PC-3 (cell line): ENCODE data around the gene ETV3. TPM values are rescaled to one million over a fixed set of nuclear protein-coding genes. Genes with fewer than 3 reads are reported as not detected.

Source experiments
- ATAC-seq: fragments of 200-7000 bp; cut with Tn5 transposase; 2 replicates; pipeline ENCODE4 v1.9.1; 2020; ENCODE audit warnings: mild to moderate bottlenecking, moderate library complexity
- BruUV-seq: library from RNA; stranded (reverse); fragments of 400-500 nt; replicated peaks from 2 replicates; lab custom pipeline; 2021; lab: Mats Ljungman, UMichigan
- CTCF ChIA-PET: fragments of 300-600 bp; sonication (Branson Sonifier 250); formaldehyde crosslinking; loops from one replicate; lab custom pipeline; 2022; ENCODE audit warnings: antibody characterized with exemption; lab: Charles Lee
- POLR2A ChIA-PET: fragments of 300-600 bp; sonication (Branson Sonifier 250); formaldehyde crosslinking; loops from one replicate; lab custom pipeline; 2022; ENCODE audit warnings: antibody characterized with exemption; ENCODE audit not compliant: unreplicated experiment; lab: Charles Lee
- DNase-seq: peaks from one replicate; pipeline ENCODE4 v3.0.0-alpha.2; 2015
- H2AFZ ChIP-seq: fragments of 300-600 bp; sonication (generic); 2 replicates; pipeline ENCODE4 v1.6.0; 2016; ENCODE audit warnings: antibody characterized with exemption, low read length
- H3F3A ChIP-seq: fragments of 300-600 bp; sonication (generic); one replicate; pipeline ENCODE4 v1.6.0; 2017; ENCODE audit warnings: antibody characterized with exemption, low read length, control low read depth, mild to moderate bottlenecking; ENCODE audit not compliant: unreplicated experiment
- H3K27ac ChIP-seq: fragments of 300-600 bp; sonication (generic); 2 replicates; pipeline ENCODE4 v1.5.1; 2016; ENCODE audit warnings: mild to moderate bottlenecking, low read length
- H3K27me3 ChIP-seq: fragments of 300-600 bp; sonication (generic); 2 replicates; pipeline ENCODE4 v1.6.1; 2016; ENCODE audit warnings: low read length, mixed read lengths
- H3K36me3 ChIP-seq: fragments of 300-600 bp; sonication (generic); 2 replicates; pipeline ENCODE4 v1.6.1; 2016; ENCODE audit warnings: low read depth, mixed run types, low read length, mixed read lengths
- H3K4me1 ChIP-seq: fragments of 300-600 bp; sonication (generic); 2 replicates; pipeline ENCODE4 v1.5.1; 2016; ENCODE audit warnings: low read length; ENCODE audit not compliant: insufficient read depth
- H3K4me2 ChIP-seq: fragments of 300-600 bp; sonication (generic); 2 replicates; pipeline ENCODE4 v1.6.0; 2016; ENCODE audit warnings: low read length
- H3K4me3 ChIP-seq: fragments of 300-600 bp; sonication (generic); 2 replicates; pipeline ENCODE4 v1.5.1; 2016; ENCODE audit warnings: mild to moderate bottlenecking, low read length, mixed read lengths
- H3K79me2 ChIP-seq: fragments of 300-600 bp; sonication (generic); 2 replicates; pipeline ENCODE4 v1.6.1; 2017; ENCODE audit warnings: low read length, mixed read lengths
- H3K9ac ChIP-seq: fragments of 300-600 bp; sonication (generic); 2 replicates; pipeline ENCODE4 v1.6.0; 2016; ENCODE audit warnings: mild to moderate bottlenecking, low read length
- H3K9me2 ChIP-seq: fragments of 300-600 bp; sonication (generic); replicated peaks from 2 replicates; pipeline ENCODE4 v1.6.1; 2016; ENCODE audit warnings: mixed run types, low read length, mixed read lengths
- H3K9me3 ChIP-seq: fragments of 300-600 bp; sonication (generic); 2 replicates; pipeline ENCODE4 v1.6.1; 2016; ENCODE audit warnings: low read length, mixed read lengths
- H4K20me1 ChIP-seq: fragments of 300-600 bp; sonication (generic); 2 replicates; pipeline ENCODE4 v1.6.1; 2016; ENCODE audit warnings: low read length, mixed read lengths
- EZH2 ChIP-seq: fragments of 300-600 bp; sonication (generic); IDR thresholded peaks from one replicate; pipeline ENCODE4 v1.6.1; 2017; ENCODE audit warnings: antibody characterized with exemption, mild to moderate bottlenecking, low read length; ENCODE audit not compliant: unreplicated experiment
- EZH2phosphoT487 ChIP-seq: fragments of 300-600 bp; sonication (generic); IDR thresholded peaks from 2 replicates; pipeline ENCODE4 v1.6.1; 2018; ENCODE audit warnings: mild to moderate bottlenecking, antibody characterized with exemption, low read length, borderline replicate concordance
- intact Hi-C: fragments of 100-400 bp; cut with micrococcal nuclease; formaldehyde crosslinking; loops from 2 replicates; pipeline ENCODE4 v1.9.0; 2023
- total RNA-seq: library from RNA; depleted of rRNA; stranded (reverse); fragments of >200 nt; gene quantifications from 2 replicates; pipeline ENCODE4 v1.2.3, GENCODE V29; 2014
- TF ChIP-seq, protein P1 (sequence below): fragments of 300-600 bp; sonication (generic); conservative IDR thresholded peaks from 2 replicates; pipeline ENCODE4 v1.5.1; 2017; ENCODE audit warnings: antibody characterized with exemption, low read depth, mild to moderate bottlenecking, low read length

Gene ETV3
- total RNA-seq, 1 experiment from 2014 or later, result 12.2 TPM

GRCh38 chr1:157144509-157144908 lies 6.3 kb upstream of the ETV3 start:
- CTCF ChIA-PET, result no interaction called here
- H3K27ac ChIP-seq, result no peak overlapping the region
- H3K4me2 ChIP-seq, result no peak overlapping the region
- no peaks in the 10 kb centered on the region for H4K20me1 ChIP-seq
- DNase-seq, result no peak
- BruUV-seq, result no TSS peak
- H3K79me2 ChIP-seq, result no peaks in the 10 kb centered on the region
- H3K9me2 ChIP-seq, result no peaks in the 10 kb centered on the region; the same call in 1 of the 2 replicates
- no peaks in the 10 kb centered on the region; the same call in 1 of the 2 replicates for H3K27me3 ChIP-seq
- TF ChIP-seq EZH2, result no peak
- H3K9me3 ChIP-seq, result no peaks in the 10 kb centered on the region
- no peak for ATAC-seq
- peaks cover 13% of the 10 kb centered on the region for H3K4me1 ChIP-seq
- no peaks in the 10 kb centered on the region for H3K36me3 ChIP-seq
- no peak overlapping the region for H2AFZ ChIP-seq
- H3F3A ChIP-seq, result no peaks in the 10 kb centered on the region
- POLR2A ChIA-PET, result no interaction called here
- intact Hi-C loops, result no loop called here
- H3K9ac ChIP-seq, result no peak overlapping the region
- no peak overlapping the region for H3K4me3 ChIP-seq

DNA sequence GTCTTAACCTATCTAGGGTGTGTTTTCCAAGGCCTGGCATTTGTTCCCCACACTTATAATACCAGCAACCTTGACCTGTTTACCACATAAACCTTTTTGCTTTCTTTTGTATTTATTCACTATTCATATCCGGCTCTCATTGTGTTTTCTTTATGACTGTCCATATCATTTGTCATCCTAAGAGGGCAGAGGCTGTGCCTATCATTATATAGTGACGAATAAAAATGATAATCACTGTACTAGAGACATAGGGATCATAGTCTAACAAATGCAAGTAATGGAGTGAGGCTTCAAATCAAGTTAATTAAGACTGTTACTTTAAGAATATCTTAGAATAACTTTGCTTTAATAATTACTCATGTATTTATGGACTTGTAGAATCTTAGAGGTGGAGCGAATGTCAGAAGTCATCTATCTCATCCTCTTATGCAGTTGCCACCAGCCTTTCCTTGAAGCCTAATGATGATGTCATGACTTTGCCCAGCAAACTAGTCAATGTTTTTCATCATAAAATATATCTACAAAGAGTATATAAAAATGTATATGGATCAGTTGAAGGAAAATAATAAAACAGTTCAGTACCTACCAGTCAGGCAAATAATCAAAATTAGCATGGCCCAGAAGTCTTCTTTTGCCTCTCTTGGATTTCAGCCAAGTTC lies 4.7 kb upstream of the ETV3 start:
- Histone ChIP-seq H3K36me3 (no peaks in the 10 kb centered on the region), H3K27ac (no peak overlapping the region), H3K4me3 (no peak overlapping the region), H3F3A (no peaks in the 10 kb centered on the region), H3K9ac (no peak overlapping the region), H3K9me2 (no peaks in the 10 kb centered on the region; the same call in 1 of the 2 replicates), H4K20me1 (no peaks in the 10 kb centered on the region), H3K79me2 (peaks cover 1% of the 10 kb centered on the region), H3K4me1 (peaks cover 10% of the 10 kb centered on the region), H3K9me3 (no peaks in the 10 kb centered on the region), H3K27me3 (no peaks in the 10 kb centered on the region), H2AFZ (no peak overlapping the region), H3K4me2 (no peak overlapping the region)
- intact Hi-C loops, result no loop called here
- POLR2A ChIA-PET, result no interaction called here
- peak; percentile 34 for DNase-seq
- ATAC-seq, result no peak
- TF ChIP-seq, protein P1, sequence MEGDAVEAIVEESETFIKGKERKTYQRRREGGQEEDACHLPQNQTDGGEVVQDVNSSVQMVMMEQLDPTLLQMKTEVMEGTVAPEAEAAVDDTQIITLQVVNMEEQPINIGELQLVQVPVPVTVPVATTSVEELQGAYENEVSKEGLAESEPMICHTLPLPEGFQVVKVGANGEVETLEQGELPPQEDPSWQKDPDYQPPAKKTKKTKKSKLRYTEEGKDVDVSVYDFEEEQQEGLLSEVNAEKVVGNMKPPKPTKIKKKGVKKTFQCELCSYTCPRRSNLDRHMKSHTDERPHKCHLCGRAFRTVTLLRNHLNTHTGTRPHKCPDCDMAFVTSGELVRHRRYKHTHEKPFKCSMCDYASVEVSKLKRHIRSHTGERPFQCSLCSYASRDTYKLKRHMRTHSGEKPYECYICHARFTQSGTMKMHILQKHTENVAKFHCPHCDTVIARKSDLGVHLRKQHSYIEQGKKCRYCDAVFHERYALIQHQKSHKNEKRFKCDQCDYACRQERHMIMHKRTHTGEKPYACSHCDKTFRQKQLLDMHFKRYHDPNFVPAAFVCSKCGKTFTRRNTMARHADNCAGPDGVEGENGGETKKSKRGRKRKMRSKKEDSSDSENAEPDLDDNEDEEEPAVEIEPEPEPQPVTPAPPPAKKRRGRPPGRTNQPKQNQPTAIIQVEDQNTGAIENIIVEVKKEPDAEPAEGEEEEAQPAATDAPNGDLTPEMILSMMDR, result no peak
- TF ChIP-seq EZH2 (no peak), EZH2phosphoT487 (no peak)
- BruUV-seq, result no TSS peak
- CTCF ChIA-PET, result interaction anchor here (0.5 kb wide), 1 partner anchor 349 kb away, joined by 7 read pairs; no protein-coding TSS in a partner anchor

GRCh38 chr1:157142201-157142600 lies 4.0 kb upstream of the ETV3 start:
- POLR2A ChIA-PET, result no interaction called here
- no peak overlapping the region for H3K27ac ChIP-seq
- H2AFZ ChIP-seq, result no peak overlapping the region
- ATAC-seq, result no peak
- no peak for DNase-seq
- no TSS peak for BruUV-seq
- intact Hi-C loops, result no loop called here
- H3K4me1 ChIP-seq, result peaks cover 3% of the 10 kb centered on the region; the same call in 1 of the 2 replicates
- H3K9me2 ChIP-seq, result no peaks in the 10 kb centered on the region; the same call in 1 of the 2 replicates
- TF ChIP-seq, protein P1, result no peak
- TF ChIP-seq EZH2 (no peak), EZH2phosphoT487 (no peak)
- H3K9me3 ChIP-seq, result no peaks in the 10 kb centered on the region
- peaks cover 8% of the 10 kb centered on the region for H3K79me2 ChIP-seq
- no peaks in the 10 kb centered on the region for H3K36me3 ChIP-seq
- no peak overlapping the region for H3K4me3 ChIP-seq
- H3K9ac ChIP-seq, result no peak overlapping the region
- peaks cover 6% of the 10 kb centered on the region for H4K20me1 ChIP-seq
- CTCF ChIA-PET, result no interaction called here
- H3K27me3 ChIP-seq, result no peaks in the 10 kb centered on the region
- H3K4me2 ChIP-seq, result no peak overlapping the region
- no peaks in the 10 kb centered on the region for H3F3A ChIP-seq
